Right cardiac atrium (tissue), 5 donors: ENCODE data around the gene SNX15. TPM values are rescaled to one million over a fixed set of nuclear protein-coding genes. Genes with fewer than 3 reads are reported as not detected.

Source experiments
- ATAC-seq, 2 donors: fragments of 200-7000 bp; cut with Tn5 transposase; one replicate each; pipeline versions ENCODE4 v1.8.0 to v1.9.1; 2020; ENCODE audit warnings: moderate library complexity in 2 of 2, mild to moderate bottlenecking in 1 of 2
- DNase-seq, 3 donors: peaks; one replicate each; pipeline ENCODE4 v3.0.0-alpha.2; 2020
- H3K27ac ChIP-seq: one replicate; pipeline ENCODE4 v1.5.1; 2013; ENCODE audit warnings: mild to moderate bottlenecking, low read length, control low read depth, moderate library complexity
- H3K27me3 ChIP-seq: one replicate; pipeline ENCODE4 v1.6.1; 2013; ENCODE audit not compliant: control insufficient read depth, insufficient read depth
- H3K4me1 ChIP-seq: one replicate; pipeline ENCODE4 v1.6.1; 2013; ENCODE audit warnings: low read length; ENCODE audit not compliant: control insufficient read depth, insufficient read depth
- H3K4me3 ChIP-seq: one replicate; pipeline ENCODE4 v1.5.1; 2013; ENCODE audit warnings: low read length, control low read depth
- H3K9me3 ChIP-seq: one replicate; pipeline ENCODE4 v1.6.1; 2013; ENCODE audit warnings: low read length; ENCODE audit not compliant: control insufficient read depth
- WGBS: extraction: QIAGEN DNeasy Blood & Tissue Kit; methylation state at CpG from one replicate; pipeline ENCODE4 v1.1.7; 2013; 5-methylcytosine and 5-hydroxymethylcytosine counted together
- intact Hi-C, 4 donors: fragments of 100-400 bp; cut with DNase I; formaldehyde crosslinking; loops; one replicate each; pipeline versions ENCODE4 v1.11.0 to v1.14.0; 2022 to 2023
- polyA plus RNA-seq: library from polyadenylated mRNA; stranded (reverse); fragments of 200-250 nt; gene quantifications from one replicate; pipeline ENCODE4 v1.2.3, GENCODE V29; 2013
- total RNA-seq, 4 donors: library from RNA; stranded (reverse); fragmentation: NEBNext Ultra II Directional; extraction: Animal tissue kit (Norgen Biotek cat#: 25700); gene quantifications; one replicate each; pipeline ENCODE4 v1.2.1, GENCODE V29; 2021
- donor health status: healthy with polysubstance abuse.
- donor health status: DM: no; HTN: yes; CAD: no.
- donor health status: DM: no; HTN: no; CAD: no.
- donor health status: DM: no; HTN: yes; CAD: no; lungs with severe emphysema.
- donor health status: DM: yes; HTN: yes; CAD: no.

Gene SNX15
- total and polyA plus RNA-seq, 5 donors = 14.3 to 25.2 (median 19.3) TPM

DNA sequence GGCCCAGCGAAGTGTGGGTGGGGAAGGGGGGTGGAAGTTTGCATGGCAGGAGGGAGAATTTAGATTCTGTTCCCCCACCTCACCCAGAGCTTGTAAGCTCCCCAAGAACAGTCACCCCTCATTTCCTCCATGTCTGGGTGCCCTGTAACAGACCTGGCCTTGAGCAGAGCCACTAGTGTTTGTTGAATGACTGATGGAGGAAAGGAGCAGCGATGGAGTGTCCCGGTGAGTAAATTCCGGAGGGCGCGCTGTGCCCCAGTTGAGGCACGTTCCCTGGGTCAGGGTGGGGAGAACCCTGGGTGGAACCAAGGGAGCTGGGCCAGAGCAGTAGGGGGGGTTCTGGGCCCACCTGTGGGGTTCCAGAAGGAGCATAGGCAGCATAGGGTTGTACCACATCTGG, 30.3 kb downstream of the SNX15 start:
- DNase-seq (no peak), ATAC-seq (peak in 1 of 2 donors; percentile 14)
- Histone ChIP-seq H3K27me3 (no peaks in the 10 kb centered on the region), H3K4me1 (no peaks in the 10 kb centered on the region), H3K9me3 (no peaks in the 10 kb centered on the region), H3K27ac (no peak overlapping the region), H3K4me3 (no peak overlapping the region)
- WGBS = 93% methylated on average over 7 of the region's 7 CpGs
- intact Hi-C loops = no loop called here

GRCh38 chr11:65058012-65058411, 30.8 kb downstream of the SNX15 start:
- DNase-seq = peak in 1 of 3 donors; percentile 50
- WGBS = 70% methylated on average over 13 of the region's 13 CpGs
- H3K27ac ChIP-seq = no peak overlapping the region
- H3K4me3 ChIP-seq = no peak overlapping the region
- H3K9me3 ChIP-seq = no peaks in the 10 kb centered on the region
- H3K27me3 ChIP-seq = no peaks in the 10 kb centered on the region
- intact Hi-C loops = no loop called here
- H3K4me1 ChIP-seq = no peaks in the 10 kb centered on the region
- peak in 1 of 2 donors; percentile 15 for ATAC-seq

DNA sequence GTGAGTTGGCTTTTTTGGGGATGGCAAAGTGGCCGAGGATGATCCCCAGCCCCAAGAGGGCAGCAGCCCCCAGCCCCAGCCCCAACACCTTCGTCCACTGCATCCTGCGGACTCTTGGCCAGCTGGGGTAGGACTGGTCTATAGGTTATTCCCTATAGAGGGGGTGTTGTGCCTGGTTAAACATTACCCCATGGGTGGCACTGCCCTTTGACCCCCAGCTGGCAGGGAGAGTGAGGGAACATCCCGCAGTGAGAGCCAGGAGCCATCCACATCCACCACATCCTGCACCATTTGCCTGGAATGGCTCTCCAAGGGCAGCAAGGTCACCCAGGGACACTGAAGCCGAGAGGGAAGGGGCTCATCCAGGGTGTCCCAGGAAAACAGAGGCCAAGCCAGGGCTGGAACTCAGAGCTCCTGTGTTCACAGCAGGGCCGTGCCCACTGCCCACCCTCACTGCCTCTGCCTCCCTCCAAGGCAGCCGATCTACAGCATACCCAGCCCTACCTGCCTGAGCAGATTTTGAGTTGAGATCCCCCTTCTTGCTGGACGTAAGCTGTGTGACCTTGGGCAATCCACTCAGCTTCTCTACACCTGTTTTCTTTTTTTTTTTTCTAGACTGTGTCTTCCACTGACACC, 31.3 kb downstream of the SNX15 start, which contains the start of gene NAALADL1:
Gene NAALADL1 (minus strand): TSS at position 135 of the 636 bp plus-strand sequence. CDS start 32 bp downstream, at position 103.
- Histone ChIP-seq H3K4me1 (no peaks in the 10 kb centered on the region), H3K27me3 (no peaks in the 10 kb centered on the region), H3K9me3 (no peaks in the 10 kb centered on the region), H3K4me3 (no peak within 1 kb of the TSS), H3K27ac (no peak within 1 kb of the TSS)
- 77% methylated on average over 8 of the region's 8 CpGs for WGBS
- DNase-seq = peak in 1 of 3 donors; percentile 16
- intact Hi-C loops = no loop called here
- ATAC-seq = no peak

DNA sequence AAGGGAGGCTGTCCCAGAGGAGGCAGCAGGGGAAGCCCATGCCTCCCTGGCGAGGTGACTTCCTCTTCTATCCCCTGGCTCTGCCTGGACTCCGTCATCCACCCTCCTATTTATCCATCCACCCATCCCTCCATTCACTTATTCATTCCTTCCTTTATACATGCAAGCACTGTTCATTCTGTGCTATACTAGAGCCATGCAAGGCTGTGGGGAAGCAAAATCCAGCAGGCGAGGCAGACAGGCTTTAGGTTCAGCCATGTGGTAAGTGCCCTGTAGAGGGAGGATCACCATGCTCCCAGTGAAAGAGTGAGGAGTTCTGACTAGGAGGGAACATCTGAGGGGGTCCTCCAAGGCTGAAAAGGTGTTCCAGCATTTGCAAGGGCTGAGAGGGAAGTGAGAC, 32.3 kb downstream of the SNX15 start:
- H3K4me1 ChIP-seq = no peaks in the 10 kb centered on the region
- intact Hi-C loops = no loop called here
- H3K27ac ChIP-seq = no peak overlapping the region
- H3K9me3 ChIP-seq = no peaks in the 10 kb centered on the region
- H3K4me3 ChIP-seq = no peak overlapping the region
- WGBS = 56% methylated on average over 3 of the region's 3 CpGs
- DNase-seq (peak in 1 of 3 donors; percentile 1), ATAC-seq (no peak)
- no peaks in the 10 kb centered on the region for H3K27me3 ChIP-seq

- intact Hi-C loops = no loop called here
- Histone ChIP-seq H3K27ac (no peak overlapping the region), H3K9me3 (no peaks in the 10 kb centered on the region), H3K4me1 (no peaks in the 10 kb centered on the region), H3K4me3 (no peak overlapping the region), H3K27me3 (no peaks in the 10 kb centered on the region)
- ATAC-seq (no peak), DNase-seq (peak in 1 of 3 donors; percentile 7)
- whole genome bisulfite sequencing = 48% methylated on average over 10 of the region's 10 CpGs
These were observed 33.0 kb downstream of the SNX15 start for GRCh38 chr11:65059959-65060824.

GRCh38 chr11:65060913-65061408, 33.7 kb downstream of the SNX15 start:
- no peak for ATAC-seq
- Histone ChIP-seq H3K27me3 (no peaks in the 10 kb centered on the region), H3K27ac (no peak overlapping the region), H3K9me3 (no peaks in the 10 kb centered on the region), H3K4me3 (no peak overlapping the region), H3K4me1 (no peaks in the 10 kb centered on the region)
- WGBS = 58% methylated on average over 9 of the region's 9 CpGs
- peak in 1 of 3 donors; percentile 24 for DNase-seq
- intact Hi-C loops = no loop called here

DNA sequence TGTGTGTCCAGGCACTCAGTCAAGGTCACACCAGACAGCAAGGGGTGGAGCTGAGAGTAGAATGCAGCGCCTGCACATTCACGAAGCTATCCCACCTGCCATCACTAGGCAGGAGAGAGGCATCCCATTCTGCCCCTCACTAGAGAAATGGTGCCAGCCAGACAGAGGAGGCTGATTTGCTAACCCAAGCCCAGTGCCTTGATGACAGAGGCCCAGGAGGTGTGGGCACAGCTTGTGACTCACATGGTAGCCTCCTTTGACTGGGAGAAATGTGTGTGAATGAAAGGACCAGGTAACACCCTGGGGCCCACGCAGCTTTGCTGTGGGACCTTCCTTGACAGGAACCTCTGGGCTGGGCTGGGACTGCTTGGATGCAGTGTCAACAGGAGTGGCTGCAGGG, 36.3 kb downstream of the SNX15 start:
- peak in 1 of 3 donors; percentile 5 for DNase-seq
- no peak for ATAC-seq
- no peak overlapping the region for H3K4me3 ChIP-seq
- H3K9me3 ChIP-seq = no peaks in the 10 kb centered on the region
- H3K4me1 ChIP-seq = no peaks in the 10 kb centered on the region
- H3K27me3 ChIP-seq = no peaks in the 10 kb centered on the region
- H3K27ac ChIP-seq = no peak overlapping the region
- WGBS = 69% methylated on average over 3 of the region's 3 CpGs
- intact Hi-C loops = no loop called here

DNA sequence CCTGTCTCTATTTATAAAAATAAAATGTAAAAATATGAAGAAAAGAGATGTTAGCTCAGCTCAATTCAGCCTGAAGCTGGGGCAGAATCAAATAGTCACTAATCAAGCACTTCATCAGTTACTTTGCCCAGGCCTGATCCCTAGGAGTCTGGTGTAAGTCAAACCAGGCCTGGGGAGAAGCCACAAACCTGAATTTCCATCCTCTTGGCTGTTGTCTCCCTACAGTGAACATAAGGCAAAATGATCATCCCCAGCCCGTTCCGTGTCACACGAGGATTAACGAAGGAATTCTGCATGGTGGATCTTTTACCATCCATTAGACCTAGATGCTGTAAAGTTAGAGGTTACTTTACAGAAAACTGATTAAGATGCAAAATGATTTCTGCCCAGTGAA, 37.6 kb downstream of the SNX15 start:
- no peak overlapping the region for H3K4me3 ChIP-seq
- no peaks in the 10 kb centered on the region for H3K27me3 ChIP-seq
- no peak for DNase-seq
- 79% methylated on average over 4 of the region's 4 CpGs for WGBS
- intact Hi-C loops = no loop called here
- no peak overlapping the region for H3K27ac ChIP-seq
- no peaks in the 10 kb centered on the region for H3K4me1 ChIP-seq
- no peaks in the 10 kb centered on the region for H3K9me3 ChIP-seq
- no peak for ATAC-seq

GRCh38 chr11:65065851-65066250, 38.6 kb downstream of the SNX15 start:
- DNase-seq (peak in 1 of 3 donors; percentile 9), ATAC-seq (no peak)
- H3K27ac ChIP-seq = no peak overlapping the region
- 58% methylated on average over 7 of the region's 7 CpGs for WGBS
- H3K27me3 ChIP-seq = no peaks in the 10 kb centered on the region
- H3K4me3 ChIP-seq = no peak overlapping the region
- intact Hi-C loops = no loop called here
- no peaks in the 10 kb centered on the region for H3K4me1 ChIP-seq
- no peaks in the 10 kb centered on the region for H3K9me3 ChIP-seq

- peak in 1 of 2 donors; percentile 14 for ATAC-seq
- Histone ChIP-seq H3K4me1 (no peaks in the 10 kb centered on the region), H3K9me3 (no peaks in the 10 kb centered on the region), H3K27me3 (no peaks in the 10 kb centered on the region), H3K27ac (no peak overlapping the region), H3K4me3 (no peak overlapping the region)
- WGBS = 68% methylated on average over 11 of the region's 11 CpGs
- intact Hi-C loops = no loop called here
- DNase-seq = peak in 1 of 3 donors; percentile 26
These were observed 39.1 kb downstream of the SNX15 start for GRCh38 chr11:65066315-65066714.

DNA sequence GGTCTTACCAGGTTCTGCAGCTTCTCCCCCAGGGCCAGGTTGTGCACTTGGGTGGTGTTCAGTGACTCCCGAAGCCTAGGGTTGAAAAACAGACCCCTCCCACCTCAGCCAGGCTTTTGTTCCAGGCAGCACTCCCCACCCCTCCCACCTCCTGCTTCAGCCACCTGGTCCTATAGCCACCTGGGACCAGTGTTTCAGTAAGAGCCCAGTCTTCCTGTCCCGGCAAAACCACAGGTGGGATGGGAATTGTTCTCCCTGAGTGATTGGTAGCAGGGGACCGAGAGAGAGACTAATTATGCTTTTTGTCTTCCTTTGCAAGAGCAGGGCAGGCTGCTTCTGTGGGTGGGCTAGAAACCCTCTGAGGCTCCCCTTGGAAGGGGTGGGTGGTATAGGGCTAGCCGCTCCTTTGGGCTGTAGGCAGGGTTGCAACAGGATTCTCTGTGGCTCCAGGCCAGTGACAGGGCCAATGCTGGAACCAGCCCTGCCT, 39.6 kb downstream of the SNX15 start:
- H3K27me3 ChIP-seq = no peaks in the 10 kb centered on the region
- no peak for ATAC-seq
- no peak overlapping the region for H3K4me3 ChIP-seq
- WGBS = 70% methylated on average over 4 of the region's 4 CpGs
- peak in 1 of 3 donors; percentile 2 for DNase-seq
- no peaks in the 10 kb centered on the region for H3K9me3 ChIP-seq
- no peak overlapping the region for H3K27ac ChIP-seq
- intact Hi-C loops = no loop called here
- no peaks in the 10 kb centered on the region for H3K4me1 ChIP-seq
